Activated CD4-positive, CD25-positive, alpha-beta regulatory T cell treated with anti-CD3 and anti-CD28 coated beads, Interleukin-2, amount 50 U/mL, for 24 hours (primary cell): ENCODE results near the gene MAP6.

ENCODE experiments used
- ATAC-seq, 2 donors: fragments of 150-1000 bp; cut with Tn5 transposase; one replicate each; pipeline ENCODE4 v1.10.0; 2021; ENCODE audit warnings: mild to moderate bottlenecking in 1 of 2, moderate library complexity in 1 of 2

The MAP6 gene

DNA sequence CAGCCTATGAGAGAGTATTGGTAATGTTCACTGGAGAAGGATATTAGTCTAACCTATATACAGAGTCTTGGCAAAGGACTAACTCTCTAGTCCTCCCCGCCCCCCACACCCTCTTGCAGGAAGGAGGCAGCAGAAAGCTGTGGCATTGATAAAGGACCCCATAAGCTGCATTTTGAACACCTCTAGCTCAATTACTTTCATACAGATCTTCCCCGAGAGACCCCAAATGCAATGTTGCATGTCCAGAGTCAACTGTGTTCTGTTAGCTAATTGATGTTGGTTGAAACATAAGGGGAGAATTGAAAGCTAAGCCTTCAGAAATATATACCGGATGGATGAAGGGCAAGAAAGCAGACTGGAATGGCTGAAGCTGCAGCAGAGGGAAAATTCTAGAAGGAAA is 2.8 kb downstream of the MAP6 start:
- no peak for ATAC-seq

DNA sequence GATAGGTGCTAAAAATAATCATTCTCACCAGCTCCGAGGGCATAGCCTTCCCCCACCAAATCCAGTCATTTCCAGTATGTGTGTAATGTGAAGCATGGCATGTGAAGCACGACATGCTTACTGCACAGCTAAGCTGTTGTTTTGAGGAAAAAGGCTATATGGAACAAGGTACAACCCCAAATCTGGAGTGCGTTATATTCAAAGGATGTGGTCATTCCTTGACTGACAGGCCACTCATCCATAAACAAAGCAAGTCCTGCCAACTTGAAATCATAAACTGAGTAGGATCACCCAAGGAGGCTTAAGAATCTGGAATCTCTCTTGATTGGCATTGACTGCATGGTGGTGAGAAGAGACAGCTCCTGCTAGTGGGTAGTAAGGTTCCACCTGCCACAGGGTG is 3.7 kb downstream of the MAP6 start:
- no peak for ATAC-seq

- no peak for ATAC-seq
Observed at GRCh38 chr11:75664389-75664788, 4.4 kb downstream of the MAP6 start.

GRCh38 chr11:75663808-75664207 is 5.0 kb downstream of the MAP6 start:
- no peak for ATAC-seq

DNA sequence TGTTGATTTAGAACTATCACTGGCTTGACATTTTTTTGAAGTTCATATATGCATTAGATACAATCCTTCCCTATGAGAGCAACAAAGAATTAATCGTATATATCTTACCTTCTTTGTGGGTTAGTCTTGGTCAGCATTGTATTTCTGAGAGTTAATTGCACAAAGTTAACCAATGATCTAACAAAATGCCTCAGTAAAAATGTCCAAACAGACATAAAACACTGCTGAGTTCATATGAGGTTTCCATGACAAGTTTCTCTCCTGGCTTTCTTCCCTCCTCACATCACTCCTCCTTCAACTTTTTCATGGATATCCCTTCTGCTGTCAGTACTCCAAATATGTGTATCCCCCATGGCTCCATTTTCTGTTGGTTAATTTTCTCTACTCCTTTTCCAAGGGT is 9.0 kb downstream of the MAP6 start:
- ATAC-seq = no peak

- no peak for ATAC-seq
Observed at GRCh38 chr11:75656044-75656727, 12.7 kb downstream of the MAP6 start.

GRCh38 chr11:75655605-75656004 is 13.2 kb downstream of the MAP6 start:
- no peak for ATAC-seq

- ATAC-seq = peak; percentile 80 to 91
Observed at GRCh38 chr11:75654314-75654713, 14.5 kb downstream of the MAP6 start.

DNA sequence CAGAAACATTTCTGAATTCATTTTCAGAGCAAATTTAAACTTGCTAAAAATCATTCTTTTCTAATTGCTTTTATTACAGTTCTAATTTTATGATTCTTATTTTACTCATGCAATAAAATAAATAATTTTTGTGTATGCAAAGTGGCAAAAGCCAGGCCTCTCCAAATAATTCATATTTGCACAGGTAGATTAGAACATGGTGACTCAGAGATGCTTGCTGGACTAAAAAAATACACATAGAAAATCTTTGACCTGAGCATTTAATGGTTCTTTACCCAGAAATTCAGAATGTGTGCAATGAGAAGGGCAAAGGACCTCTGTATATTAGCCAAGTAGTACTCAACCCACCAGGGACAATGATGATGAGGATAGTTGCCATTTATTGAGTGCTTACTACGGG is 15.3 kb downstream of the MAP6 start:
- no peak for ATAC-seq

GRCh38 chr11:75652936-75653335 is 15.9 kb downstream of the MAP6 start:
- no peak for ATAC-seq

DNA sequence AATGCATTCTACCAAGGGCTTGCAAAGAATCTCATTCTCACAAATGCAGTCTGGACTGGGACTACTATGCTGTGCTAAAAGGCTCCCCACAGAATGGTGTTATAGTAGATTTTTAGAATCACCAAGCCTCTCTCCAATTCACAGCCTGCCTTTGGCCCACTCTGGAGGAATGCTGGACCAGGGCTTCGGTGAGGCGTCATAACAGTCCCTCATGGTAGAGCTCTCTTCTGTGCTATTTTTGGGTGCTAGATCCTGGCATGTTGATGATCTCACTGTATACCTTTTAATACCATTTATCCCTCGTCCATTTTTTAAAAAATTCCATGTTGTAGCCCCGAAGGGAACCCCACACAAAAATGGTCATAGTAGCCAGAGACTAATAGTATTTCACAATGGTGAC is 17.6 kb downstream of the MAP6 start:
- no peak for ATAC-seq

GRCh38 chr11:75650167-75650723 is 18.6 kb downstream of the MAP6 start:
- no peak for ATAC-seq

DNA sequence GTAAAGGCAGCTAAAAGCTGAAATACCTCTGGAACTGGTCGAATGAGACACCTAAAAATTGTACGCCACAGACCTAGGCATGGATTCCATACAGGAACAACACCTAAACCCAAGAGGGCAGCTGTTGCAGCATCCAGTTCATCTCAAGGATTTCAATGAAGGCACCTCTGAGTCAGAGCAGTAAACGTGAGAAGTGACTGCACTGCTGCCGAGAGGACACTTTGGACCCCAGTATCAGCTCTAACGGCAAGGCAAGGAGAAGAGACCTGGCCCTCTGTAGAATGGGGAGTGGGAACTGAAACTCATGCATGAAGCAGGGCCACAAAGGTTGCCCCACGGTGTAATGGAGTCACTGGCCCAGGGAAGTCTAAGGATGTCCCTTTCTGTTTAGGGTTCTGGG is 23.9 kb downstream of the MAP6 start:
- no peak for ATAC-seq

GRCh38 chr11:75644370-75644769 is 24.5 kb downstream of the MAP6 start:
- no peak for ATAC-seq

- no peak for ATAC-seq
Observed at GRCh38 chr11:75642402-75643113, 26.3 kb downstream of the MAP6 start.

DNA sequence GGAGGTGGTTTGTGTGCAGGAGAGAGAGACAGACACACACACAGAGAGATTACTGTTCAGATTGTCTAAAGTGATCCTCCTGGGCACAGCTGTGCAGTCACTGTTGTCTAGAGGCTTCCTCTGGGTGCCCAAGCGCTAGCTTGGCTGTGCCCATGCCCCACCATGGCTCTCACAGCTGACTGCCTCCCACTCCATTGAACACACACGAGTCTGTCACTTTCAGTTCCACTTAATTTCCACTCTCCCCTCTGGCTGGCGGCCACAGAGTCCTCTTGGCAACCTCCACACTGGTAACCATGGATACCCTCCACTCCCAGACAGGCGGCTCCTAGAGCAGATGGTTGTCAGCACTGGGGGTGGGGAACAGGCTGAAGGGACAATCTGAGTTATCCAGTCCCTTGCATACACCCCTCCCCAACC is 29.1 kb downstream of the MAP6 start:
- ATAC-seq = peak in 1 of 2 donors; percentile 51

GRCh38 chr11:75637998-75638397 is 30.8 kb downstream of the MAP6 start:
- no peak for ATAC-seq

DNA sequence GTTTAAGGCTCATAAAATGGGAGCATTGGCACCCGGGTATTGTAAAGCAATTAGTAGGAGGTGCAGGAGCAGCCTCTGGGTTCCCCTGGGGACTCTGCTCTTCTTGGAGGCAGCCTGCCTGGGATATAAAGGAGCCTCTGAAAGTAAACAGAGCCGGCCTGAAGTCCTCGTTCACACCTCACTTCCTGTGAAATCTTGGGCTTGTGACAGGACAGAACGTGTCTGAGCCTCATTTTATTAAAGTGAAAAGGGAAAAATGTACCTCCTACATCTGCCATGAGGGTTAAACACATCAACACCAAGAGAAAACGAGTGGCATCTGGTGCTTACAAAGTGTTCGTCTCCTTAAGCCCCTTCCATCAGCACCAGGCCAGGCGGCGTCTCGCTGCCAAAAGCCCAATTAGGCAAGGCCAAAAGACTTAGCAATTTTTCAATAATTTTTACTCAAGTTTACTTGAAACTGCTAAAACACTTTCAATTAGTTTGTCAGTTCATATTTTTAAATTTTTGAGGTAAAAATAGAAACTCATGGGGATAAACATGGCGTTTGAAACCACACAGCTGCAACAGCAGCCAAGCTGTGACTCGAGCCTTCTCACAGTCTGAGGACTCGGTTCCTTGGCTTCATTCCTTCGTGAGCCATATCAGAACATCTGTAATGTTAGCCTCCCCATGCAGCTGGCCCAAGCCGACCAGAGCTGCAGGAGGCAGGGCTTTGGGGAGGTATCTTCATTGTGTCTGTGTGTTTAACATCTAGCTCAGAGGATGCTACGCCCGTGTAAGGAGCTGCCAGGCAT is 33.6 kb downstream of the MAP6 start:
- ATAC-seq = no peak

DNA sequence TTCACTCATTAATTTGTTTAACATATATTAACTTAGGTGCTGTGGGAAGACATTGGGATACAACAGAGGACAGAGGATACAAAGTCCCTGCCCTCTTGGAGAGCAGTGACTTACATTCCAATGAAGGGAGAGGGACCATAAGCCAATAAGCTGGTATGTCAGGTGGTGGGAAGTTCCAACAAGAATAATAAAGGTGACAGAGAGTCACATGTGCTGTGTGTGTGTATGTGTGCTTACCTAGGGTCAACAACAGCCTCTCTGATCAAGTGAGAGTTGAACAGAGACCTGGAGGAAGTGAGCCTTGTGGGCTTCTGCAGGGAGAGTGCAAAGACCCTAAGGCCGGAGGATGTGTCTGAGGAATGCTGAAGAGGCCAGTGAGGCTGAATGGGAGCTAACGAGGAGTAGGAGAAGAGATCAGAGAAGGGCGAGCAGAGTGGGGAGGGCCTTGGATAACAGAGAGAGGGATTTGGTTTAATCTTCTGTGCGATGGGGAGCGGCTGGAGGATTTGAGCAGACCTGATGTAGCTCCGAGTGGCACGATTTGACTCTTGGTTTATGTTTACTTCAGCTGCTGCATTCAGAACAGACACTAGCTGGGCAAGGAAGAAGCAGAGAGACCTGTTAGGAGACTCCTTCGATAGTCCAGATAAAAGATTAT is 35.3 kb downstream of the MAP6 start:
- no peak for ATAC-seq

DNA sequence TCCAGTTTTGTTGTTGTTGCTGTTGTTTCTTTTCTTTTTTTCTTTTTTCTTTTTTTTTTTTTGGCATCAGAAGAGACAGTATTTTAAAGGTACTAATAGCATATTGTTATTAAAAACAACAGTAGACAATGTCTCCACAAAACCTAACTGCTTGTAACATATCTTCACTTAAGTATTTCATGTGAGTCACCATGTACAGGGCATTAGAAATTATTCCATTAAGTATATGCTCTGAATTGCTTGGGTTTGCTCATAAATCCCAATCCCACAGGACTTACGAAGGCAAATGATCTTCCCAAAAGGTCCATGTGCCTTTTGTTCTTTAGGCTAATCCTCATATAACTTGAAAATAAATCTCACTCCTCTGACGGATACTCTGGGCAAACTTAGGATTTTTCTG is 35.9 kb downstream of the MAP6 start:
- ATAC-seq = no peak

GRCh38 chr11:75632450-75632849 is 36.4 kb downstream of the MAP6 start:
- no peak for ATAC-seq

- no peak for ATAC-seq
Observed at GRCh38 chr11:75631086-75631730, 37.6 kb downstream of the MAP6 start.
